Measurements from ENCODE around the gene TNFSF8.

TNFSF8 gene

GRCh38 chr9:114960276-114960675, 29.9 kb upstream of the TNFSF8 start:
- TF ChIP-seq CTCF (IDR thresholded peaks at IDR 0.05; ENCODE audit: low read depth, low read length), result no peak
- no peak for DNase-seq (ENCODE audit: extremely low read depth, low read depth)

- DNase-seq (ENCODE audit: extremely low read depth, low read depth), result no peak
- TF ChIP-seq CTCF (IDR thresholded peaks at IDR 0.05; ENCODE audit: low read depth, low read length), result no peak
These were observed 28.4 kb upstream of the TNFSF8 start for GRCh38 chr9:114958844-114959235.

GRCh38 chr9:114958021-114958843, 27.8 kb upstream of the TNFSF8 start:
- DNase-seq (ENCODE audit: extremely low read depth, low read depth), result no peak
- TF ChIP-seq CTCF (IDR thresholded peaks at IDR 0.05; ENCODE audit: low read depth, low read length), result no peak

- TF ChIP-seq CTCF (IDR thresholded peaks at IDR 0.05; ENCODE audit: low read depth, low read length), result no peak
- DNase-seq (ENCODE audit: extremely low read depth, low read depth), result no peak
These were observed 27.2 kb upstream of the TNFSF8 start for GRCh38 chr9:114957558-114957957.

GRCh38 chr9:114954956-114955582, 24.7 kb upstream of the TNFSF8 start:
- DNase-seq (ENCODE audit: extremely low read depth, low read depth), result no peak

GRCh38 chr9:114953959-114954358, 23.6 kb upstream of the TNFSF8 start:
- no peak for TF ChIP-seq CTCF (IDR thresholded peaks at IDR 0.05; ENCODE audit: low read depth, low read length)
- peak; percentile 57 for DNase-seq (ENCODE audit: extremely low read depth, low read depth)

More at GRCh38 chr9:114954956-114955582, 24.7 kb upstream of the TNFSF8 start:
- no peak for TF ChIP-seq CTCF (IDR thresholded peaks at IDR 0.05; ENCODE audit: low read depth, low read length)

- no peak for DNase-seq (ENCODE audit: extremely low read depth, low read depth)
- TF ChIP-seq CTCF (IDR thresholded peaks at IDR 0.05; ENCODE audit: low read depth, low read length), result no peak
These were observed 22.7 kb upstream of the TNFSF8 start for GRCh38 chr9:114953046-114953445.

Data from AG09319 (cell line).